GM04504 (cell line): ENCODE data around the gene TRIM52.
"Not testable (repeated sequence)": the region's sequence is repeated elsewhere in the genome, so short reads cannot be mapped to it uniquely, and the experiment has no call there.

Experiments used
- DNase-seq: peaks from one replicate; pipeline ENCODE4 v3.0.0-alpha.2; 2012; ENCODE audit warnings: low read depth

TRIM52 gene

GRCh38 chr5:181214249-181214648 is 46.7 kb downstream of the TRIM52 start:
- not testable (repeated sequence) for DNase-seq

- DNase-seq, result no peak
Observed at GRCh38 chr5:181212934-181213333, 48.0 kb downstream of the TRIM52 start.

DNA sequence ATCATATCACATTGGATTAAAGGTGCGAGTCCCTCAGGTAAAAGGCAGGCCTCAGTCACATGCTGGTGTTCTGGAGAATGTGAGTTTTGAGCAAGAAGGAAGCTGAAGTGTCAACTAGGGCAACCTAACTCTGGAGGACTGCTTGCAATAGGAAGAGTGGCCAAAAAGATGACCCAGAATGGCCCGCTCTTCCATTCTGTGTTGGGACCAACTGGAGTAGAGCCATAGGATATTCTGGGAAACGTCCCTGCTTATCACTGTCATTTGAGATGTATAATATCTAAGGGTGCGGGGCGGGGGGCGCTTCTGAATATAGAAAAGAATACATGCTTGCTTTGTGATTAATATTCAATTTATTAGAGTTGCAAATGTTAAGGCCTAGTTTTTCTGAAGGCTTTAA is 48.9 kb downstream of the TRIM52 start:
- no peak for DNase-seq

DNA sequence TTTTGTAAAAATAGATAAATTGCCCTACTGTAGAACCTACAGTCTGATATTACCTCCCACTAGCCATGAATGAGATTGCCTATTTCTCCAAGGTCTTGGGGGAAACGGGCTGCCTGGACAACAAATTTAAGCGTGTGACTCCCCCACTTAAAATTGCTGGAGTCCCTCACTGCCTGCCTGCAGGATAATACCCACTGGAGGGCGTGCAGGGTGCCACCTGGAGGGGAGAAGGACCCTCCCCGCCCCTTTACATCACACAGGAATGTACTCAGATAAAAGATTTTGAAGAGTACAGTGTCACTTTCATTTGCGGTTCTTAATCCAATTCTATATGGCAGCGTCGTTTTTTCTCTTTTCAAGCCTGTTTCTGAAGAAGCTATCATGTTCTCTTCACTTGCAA is 49.7 kb downstream of the TRIM52 start:
- DNase-seq, result no peak

- DNase-seq, result not testable (repeated sequence)
Observed at GRCh38 chr5:181210698-181211097, 50.2 kb downstream of the TRIM52 start.

DNA sequence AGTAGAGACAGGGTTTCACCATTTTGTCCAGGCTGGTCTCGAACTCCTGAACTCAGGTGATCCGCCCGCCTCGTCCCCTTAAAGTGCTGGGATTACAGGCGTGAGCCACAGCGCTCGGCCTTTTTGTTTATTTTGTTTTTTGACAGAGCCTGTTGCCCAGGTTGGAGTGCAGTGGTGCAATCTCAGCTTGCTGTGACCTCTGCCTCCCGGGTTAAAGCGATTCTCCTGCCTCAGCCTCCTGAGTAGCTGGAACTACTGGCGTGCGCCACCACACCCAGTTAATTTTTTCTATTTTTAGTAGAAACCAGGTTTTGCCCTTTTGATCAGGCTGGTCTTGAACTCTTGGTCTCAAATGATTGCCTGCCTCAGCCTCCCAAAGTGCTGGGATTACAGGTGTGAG is 50.8 kb downstream of the TRIM52 start:
- not testable (repeated sequence) for DNase-seq

DNA sequence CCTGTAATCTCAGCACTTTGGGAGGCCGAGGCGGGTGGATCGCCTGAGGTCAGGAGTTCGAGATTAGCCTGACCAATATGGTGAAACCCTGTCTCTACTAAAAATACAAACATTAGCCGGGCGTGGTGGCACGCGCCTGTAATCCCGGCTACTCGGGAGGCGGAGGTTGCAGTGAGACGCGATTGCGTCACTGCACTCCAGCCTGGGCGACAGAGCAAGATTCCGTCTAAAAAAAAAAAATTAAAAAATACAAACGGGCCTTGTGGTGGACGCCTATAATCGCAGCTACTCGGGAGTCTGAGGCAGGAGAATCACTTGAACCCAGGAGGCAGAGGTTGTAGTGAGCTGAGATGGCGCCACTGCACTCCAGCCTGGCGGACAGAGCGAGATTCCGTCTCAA is 51.9 kb downstream of the TRIM52 start:
- DNase-seq, result not testable (repeated sequence)

- DNase-seq, result no peak
Observed at GRCh38 chr5:181207960-181208253, 53.0 kb downstream of the TRIM52 start.

DNA sequence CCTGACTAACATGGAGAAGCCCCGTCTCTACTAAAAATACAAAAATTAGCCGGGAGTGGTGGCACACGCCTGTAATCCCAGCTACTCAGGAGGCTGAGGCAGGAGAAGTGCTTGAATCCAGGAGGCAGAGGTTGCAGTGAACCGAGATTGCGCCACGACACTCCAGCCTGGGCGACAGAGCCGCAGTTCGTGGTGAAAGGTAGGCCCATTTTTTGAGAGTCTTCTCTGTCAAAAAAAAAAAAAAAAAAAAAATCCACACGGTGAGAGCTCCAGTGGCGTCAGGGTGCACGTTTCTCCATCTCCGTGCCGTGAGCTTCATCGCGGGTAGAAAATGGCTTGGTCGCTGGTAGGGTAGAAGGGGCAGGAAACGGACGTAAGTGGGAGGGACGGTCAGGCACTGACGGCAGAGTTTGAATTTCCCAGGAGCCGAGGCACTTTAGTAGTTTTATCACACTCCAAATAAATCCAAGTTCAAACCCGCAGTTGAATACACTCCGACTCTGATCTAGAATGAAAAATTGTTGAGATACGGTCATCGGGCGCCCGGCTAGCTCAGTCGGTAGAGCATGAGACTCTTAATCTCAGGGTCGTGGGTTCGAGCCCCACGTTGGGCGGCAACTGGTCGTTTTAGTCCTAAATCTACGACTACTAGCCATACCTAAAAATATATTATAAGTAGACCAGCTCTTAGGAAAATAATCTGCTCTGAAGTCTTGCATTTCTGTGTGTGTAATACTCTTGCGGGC is 53.6 kb downstream of the TRIM52 start:
- peak; percentile 78 for DNase-seq

DNA sequence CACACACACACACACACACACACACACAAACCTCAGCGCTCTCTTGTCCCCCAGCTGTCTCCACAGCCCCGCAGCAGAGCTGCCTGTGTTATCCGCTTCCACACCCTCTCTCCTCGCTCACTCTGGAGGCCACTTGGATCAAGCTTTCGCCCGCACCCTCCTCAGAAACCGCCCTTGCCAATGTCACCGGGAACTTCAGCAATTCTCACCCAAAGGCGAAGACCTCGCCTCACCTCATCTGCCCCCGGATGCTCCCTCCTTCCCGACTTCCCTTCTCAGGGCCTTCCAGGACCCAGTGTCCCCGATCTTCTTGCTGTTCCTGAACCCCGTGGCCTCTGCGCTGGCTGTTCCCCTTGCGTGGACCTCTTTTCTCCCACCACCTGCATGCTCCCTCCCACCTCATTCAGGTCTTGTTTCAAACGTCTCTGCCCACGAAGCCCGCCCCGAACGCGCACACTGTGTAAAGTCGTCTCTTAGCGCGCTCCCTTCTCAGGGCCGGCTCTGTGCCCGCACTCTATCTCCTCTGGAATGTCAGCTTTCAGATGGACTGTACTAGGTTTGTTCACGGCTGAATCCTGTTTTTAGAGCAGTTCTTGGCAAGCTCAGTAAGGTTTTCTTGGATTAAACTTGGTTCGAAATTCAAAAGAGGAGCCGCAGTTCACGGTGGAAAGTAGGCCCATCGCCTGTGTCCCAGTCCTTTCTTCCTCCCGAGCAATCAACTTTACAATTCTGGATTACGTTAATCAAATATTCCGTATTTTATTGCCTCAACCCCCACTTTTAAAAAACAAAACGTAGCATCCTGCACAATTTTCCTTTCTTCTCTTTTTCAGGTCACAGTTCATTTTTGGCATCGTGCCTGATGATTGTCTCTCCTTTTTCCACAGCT is 54.9 kb downstream of the TRIM52 start:
- DNase-seq, result no peak
